ENCODE results near the gene ZNF480.
"Not testable (repeated sequence)": the region's sequence is repeated elsewhere in the genome, so short reads cannot be mapped to it uniquely, and the experiment has no call there.

ZNF480 gene

GRCh38 chr19:52336791-52337381 is 39.9 kb downstream of the ZNF480 start:
- TF ChIP-seq CTCF (IDR thresholded peaks at IDR 0.05; ENCODE audit: insufficient read depth, missing control alignments): no peak
- FAIRE-seq (no peak), DNase-seq (ENCODE audit: insufficient read length, low spot score) (no peak)

- not testable (repeated sequence) for FAIRE-seq; DNase-seq (ENCODE audit: insufficient read length, low spot score)
These were observed 42.1 kb downstream of the ZNF480 start for GRCh38 chr19:52339022-52339421.

- TF ChIP-seq CTCF (IDR thresholded peaks at IDR 0.05; ENCODE audit: insufficient read depth, missing control alignments): peak; percentile 57
- DNase-seq (ENCODE audit: insufficient read length, low spot score) (peak; percentile 52), FAIRE-seq (peak; percentile 77)
These were observed 46.6 kb downstream of the ZNF480 start for GRCh38 chr19:52343548-52343947.

GRCh38 chr19:52345162-52345561 is 48.2 kb downstream of the ZNF480 start:
- FAIRE-seq (no peak), DNase-seq (ENCODE audit: insufficient read length, low spot score) (no peak)

GRCh38 chr19:52351512-52351911 is 54.5 kb downstream of the ZNF480 start:
- DNase-seq (ENCODE audit: insufficient read length, low spot score): no peak
- peak; percentile 25 for TF ChIP-seq CTCF (IDR thresholded peaks at IDR 0.05; ENCODE audit: insufficient read depth, missing control alignments)
- FAIRE-seq: no peak

More at GRCh38 chr19:52345162-52345561, 48.2 kb downstream of the ZNF480 start:
- no peak for TF ChIP-seq CTCF (IDR thresholded peaks at IDR 0.05; ENCODE audit: insufficient read depth, missing control alignments)

GRCh38 chr19:52366414-52366824 is 69.5 kb downstream of the ZNF480 start:
- no peak for FAIRE-seq
- no peak for TF ChIP-seq CTCF (IDR thresholded peaks at IDR 0.05; ENCODE audit: insufficient read depth, missing control alignments)
- DNase-seq (ENCODE audit: insufficient read length, low spot score): no peak

- no peak for TF ChIP-seq CTCF (IDR thresholded peaks at IDR 0.05; ENCODE audit: insufficient read depth, missing control alignments)
- DNase-seq (ENCODE audit: insufficient read length, low spot score) (peak; percentile 41), FAIRE-seq (no peak)
These were observed 72.8 kb downstream of the ZNF480 start, which contains the start of gene ZNF880 for GRCh38 chr19:52369559-52370340. Gene ZNF880 (plus strand): TSS chr19:52369923. CDS start chr19:52369966, 43 bp downstream.

Measured in D721Med (cell line).